T-helper 2 cell treated with Interferon-gamma antibody and Interleukin-4, amounts not matched to agents 5 μg/mL and 100 μg/mL, for 36 hours (primary cell): ENCODE data around the gene ZBP1.

Experiments used
- DNase-seq: peaks from one replicate; pipeline ENCODE4 v3.0.0; 2021; ENCODE audit warnings: low spot score
- H3K27ac Mint-ChIP-seq: one replicate; pipeline ENCODE4 v1.8.0; 2021; ENCODE audit warnings: mild to moderate bottlenecking, mixed read lengths
- H3K27me3 Mint-ChIP-seq: one replicate; pipeline ENCODE4 v1.8.0; 2021; ENCODE audit warnings: low read depth, mixed read lengths
- H3K36me3 Mint-ChIP-seq: one replicate; pipeline ENCODE4 v1.8.0; 2021; ENCODE audit warnings: low read depth, mixed read lengths
- H3K4me1 Mint-ChIP-seq: one replicate; pipeline ENCODE4 v1.8.0; 2021; ENCODE audit warnings: low read depth, mixed read lengths
- H3K4me3 Mint-ChIP-seq: one replicate; pipeline ENCODE4 v1.8.0; 2022; ENCODE audit warnings: mild to moderate bottlenecking, moderate library complexity, mixed read lengths
- H3K9me3 Mint-ChIP-seq: one replicate; pipeline ENCODE4 v1.8.0; 2021; ENCODE audit warnings: mixed read lengths

Gene ZBP1

DNA sequence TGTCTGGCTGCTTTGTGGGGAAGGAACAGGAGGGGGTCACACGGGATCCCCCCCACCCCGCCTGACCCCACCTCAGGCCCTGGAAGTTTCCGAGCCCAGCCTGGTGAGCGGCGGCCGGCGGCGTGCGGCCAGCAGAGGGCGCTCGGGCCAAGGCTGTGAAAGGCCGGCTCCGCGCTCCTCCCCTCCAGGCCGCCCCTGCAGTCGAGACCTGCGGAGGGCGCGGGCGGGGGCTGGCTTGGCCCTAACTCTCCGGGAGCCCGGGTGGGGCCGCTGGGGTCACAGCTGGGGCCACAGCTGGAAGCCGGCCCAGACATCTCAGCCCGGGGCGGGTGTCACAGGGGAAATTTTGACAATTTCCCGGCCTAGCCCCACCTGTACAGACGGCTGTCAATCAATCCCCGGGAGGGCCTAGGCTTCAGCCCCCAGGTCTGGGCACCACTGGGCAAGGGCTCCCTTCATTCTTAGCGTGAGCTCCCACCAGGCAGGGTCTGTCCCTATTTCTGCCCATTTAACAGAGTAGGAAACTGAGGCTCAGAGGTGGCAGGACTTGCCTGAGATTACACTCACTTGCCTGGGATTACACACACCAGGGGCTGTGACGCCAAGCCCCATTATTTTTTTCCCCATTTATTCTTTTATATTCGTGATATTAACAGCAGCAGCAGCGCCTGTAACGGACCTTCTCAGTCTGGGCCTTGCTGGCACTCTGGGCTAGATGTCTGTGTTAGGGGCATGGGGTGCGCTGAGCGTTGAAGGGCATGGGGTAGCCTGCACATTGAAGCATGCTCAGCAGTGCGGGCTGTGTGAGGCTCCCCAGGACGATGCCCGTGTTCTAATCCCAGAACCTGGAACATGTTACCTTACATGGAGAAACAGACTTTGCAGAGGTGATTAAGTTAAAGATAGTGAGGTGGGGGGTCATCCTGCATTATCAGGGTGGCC lies 23.0 kb downstream of the ZBP1 start:
- Mint-ChIP-seq H3K9me3 (no peaks in the 10 kb centered on the region), H3K27ac (no peak overlapping the region), H3K4me1 (peaks cover 6% of the 10 kb centered on the region), H3K36me3 (no peaks in the 10 kb centered on the region), H3K4me3 (no peak overlapping the region), H3K27me3 (peaks cover 39% of the 10 kb centered on the region)
- peak; percentile 70 for DNase-seq

DNA sequence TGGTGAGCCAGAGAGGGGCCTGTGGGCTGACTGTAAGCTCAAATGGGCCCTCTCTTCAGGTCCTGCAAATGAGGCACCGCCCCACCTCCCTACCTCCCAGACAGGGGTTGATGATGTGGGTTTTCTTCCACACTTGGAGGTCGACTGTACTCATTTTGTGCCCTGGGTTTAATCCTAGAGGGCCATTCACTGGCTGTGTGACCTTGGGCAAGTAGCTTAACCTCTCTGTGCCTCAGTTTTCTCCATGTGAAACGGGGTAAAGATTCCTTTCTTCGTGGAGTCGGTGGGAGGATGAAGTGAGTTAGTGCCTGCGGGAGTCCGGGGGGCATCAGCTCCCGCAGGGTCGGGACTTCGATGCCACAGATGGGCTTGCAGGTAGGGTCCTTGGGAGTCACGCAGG lies 23.9 kb downstream of the ZBP1 start:
- Mint-ChIP-seq H3K9me3 (no peaks in the 10 kb centered on the region), H3K27ac (no peak overlapping the region), H3K36me3 (no peaks in the 10 kb centered on the region), H3K4me1 (peaks cover 6% of the 10 kb centered on the region), H3K4me3 (no peak overlapping the region), H3K27me3 (peaks cover 35% of the 10 kb centered on the region)
- DNase-seq: no peak

DNA sequence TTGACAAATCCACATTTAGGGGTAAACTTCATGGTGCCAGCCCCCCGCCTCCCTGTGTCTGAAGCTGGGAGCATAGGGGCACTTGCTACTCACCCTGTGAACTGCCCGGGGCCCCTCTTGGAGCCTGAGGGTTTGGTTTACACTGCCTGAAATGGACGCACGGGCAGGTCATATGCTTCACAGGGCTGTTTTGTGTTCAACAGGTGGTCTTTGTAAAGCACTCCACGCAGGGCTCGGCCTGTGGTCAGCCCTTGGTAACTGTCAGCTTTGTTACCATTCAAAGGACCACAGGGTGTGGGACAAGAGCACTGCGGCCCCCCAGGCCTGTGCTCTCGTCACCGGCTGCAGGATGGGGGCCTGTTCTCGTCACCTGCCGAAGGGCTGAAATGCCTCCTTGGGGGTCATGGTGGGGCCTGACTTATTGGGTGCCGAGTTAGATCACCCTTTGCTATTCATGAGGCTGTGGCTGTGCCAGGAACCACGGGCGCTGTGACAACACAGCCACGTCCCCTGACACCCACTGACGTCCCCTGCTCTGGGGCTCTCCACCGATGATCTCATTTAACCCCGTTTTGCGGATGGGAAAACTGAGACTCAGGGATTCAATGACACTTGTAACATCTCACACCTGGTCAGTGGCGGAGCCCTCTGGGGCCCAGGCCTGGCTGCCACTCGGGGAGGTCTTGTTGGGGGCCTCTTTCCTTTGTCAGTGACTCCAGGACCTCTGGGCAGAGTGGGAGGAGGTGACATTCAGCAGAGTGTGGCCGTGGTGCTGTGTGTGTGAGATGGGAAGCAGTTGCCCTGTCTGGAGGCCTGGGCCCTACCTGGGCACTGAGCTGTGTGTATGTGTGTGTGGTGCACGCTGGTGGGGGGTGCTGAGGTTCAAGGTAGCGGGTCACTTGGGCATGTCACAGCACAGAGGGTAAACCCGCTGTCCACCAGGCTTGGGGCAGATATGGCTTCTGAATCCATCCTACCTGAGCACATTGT lies 24.9 kb downstream of the ZBP1 start:
- Mint-ChIP-seq H3K4me3 (no peak overlapping the region), H3K27ac (no peak overlapping the region), H3K4me1 (peaks cover 2% of the 10 kb centered on the region), H3K9me3 (no peaks in the 10 kb centered on the region), H3K27me3 (peaks cover 27% of the 10 kb centered on the region), H3K36me3 (no peaks in the 10 kb centered on the region)
- DNase-seq: no peak

DNA sequence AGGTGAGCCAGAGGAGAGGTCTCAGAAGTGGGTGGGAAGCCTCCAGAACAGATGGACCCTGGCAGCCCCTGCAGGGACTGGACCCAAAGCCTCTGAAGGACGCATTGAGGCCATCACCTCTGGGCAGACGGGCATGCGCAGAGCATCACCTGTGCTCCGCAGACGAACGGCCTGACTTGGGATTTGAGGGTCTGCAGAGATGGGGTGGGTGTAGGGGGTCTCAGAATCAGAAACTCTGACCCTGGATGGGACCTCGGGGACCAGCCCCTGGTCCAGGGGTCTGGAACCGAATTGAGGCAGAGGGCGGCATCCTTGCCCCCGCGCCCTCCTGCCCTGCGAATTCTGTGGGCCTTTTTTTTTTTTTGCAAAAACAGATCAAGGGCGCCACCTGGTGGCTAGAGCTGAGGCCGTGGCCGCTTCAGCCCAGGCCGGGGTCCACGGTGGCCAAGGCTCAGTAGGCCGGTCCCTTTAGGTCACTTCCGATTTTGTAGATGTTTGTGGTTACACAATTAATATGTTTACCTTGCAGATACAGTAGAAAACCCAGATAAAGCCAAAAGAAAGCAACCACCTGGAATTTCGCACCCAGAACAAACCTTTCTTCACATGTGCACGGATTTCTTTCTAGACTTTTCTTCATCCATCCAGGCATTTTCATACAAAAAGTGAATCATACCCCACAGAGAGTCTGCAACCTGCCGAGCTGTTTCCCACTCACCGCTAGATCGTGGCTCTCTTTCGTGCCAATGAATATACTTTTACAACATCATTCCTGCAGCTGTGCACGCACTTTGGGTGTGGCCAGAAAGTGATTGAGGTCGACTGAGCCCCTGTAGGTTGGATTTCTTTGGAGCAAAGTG lies 25.9 kb downstream of the ZBP1 start:
- no peak for DNase-seq
- Mint-ChIP-seq H3K4me3 (no peak overlapping the region), H3K36me3 (no peaks in the 10 kb centered on the region), H3K27ac (no peak overlapping the region), H3K27me3 (peaks cover 18% of the 10 kb centered on the region), H3K9me3 (no peaks in the 10 kb centered on the region), H3K4me1 (peaks cover 2% of the 10 kb centered on the region)

DNA sequence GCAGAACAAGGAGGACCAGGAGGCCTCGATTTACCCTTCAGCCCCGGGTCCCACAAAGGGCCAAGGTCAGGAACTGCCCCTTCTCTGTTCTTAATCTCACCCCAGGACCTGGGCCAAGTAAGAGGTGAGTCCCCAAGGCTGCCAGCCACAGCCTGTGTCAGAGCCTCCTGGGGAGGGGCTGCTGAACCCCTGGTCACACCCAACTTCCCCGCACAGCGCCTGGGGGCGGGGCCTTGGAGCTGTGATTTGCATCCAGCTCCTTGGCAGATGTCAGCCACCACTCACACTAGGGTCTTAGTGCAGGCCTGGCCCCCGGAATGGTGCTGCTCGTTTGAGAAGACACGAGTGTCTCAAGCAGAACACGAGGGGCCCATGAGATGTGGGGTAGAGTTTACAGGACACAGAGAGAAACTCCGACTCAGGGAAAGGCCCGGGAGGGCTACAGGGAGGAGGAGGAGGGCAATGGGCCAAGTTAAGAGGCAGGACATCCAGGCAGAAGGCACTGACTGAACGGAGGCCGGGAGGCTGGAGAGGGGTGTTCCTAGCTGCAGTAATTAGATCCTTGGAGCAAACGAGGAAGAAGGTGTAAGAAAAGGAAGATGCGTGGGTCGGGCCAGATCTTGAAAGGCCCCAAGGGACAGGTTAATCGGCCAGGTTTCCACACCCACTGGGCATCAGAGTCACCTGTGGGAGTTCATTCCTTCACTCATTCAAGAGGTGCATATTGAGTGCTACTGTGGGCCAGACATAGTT lies 26.9 kb downstream of the ZBP1 start:
- no peaks in the 10 kb centered on the region for H3K9me3 Mint-ChIP-seq
- peaks cover 11% of the 10 kb centered on the region for H3K27me3 Mint-ChIP-seq
- no peak overlapping the region for H3K27ac Mint-ChIP-seq
- no peaks in the 10 kb centered on the region for H3K36me3 Mint-ChIP-seq
- H3K4me1 Mint-ChIP-seq: peaks cover 2% of the 10 kb centered on the region
- no peak overlapping the region for H3K4me3 Mint-ChIP-seq
- DNase-seq: no peak

DNA sequence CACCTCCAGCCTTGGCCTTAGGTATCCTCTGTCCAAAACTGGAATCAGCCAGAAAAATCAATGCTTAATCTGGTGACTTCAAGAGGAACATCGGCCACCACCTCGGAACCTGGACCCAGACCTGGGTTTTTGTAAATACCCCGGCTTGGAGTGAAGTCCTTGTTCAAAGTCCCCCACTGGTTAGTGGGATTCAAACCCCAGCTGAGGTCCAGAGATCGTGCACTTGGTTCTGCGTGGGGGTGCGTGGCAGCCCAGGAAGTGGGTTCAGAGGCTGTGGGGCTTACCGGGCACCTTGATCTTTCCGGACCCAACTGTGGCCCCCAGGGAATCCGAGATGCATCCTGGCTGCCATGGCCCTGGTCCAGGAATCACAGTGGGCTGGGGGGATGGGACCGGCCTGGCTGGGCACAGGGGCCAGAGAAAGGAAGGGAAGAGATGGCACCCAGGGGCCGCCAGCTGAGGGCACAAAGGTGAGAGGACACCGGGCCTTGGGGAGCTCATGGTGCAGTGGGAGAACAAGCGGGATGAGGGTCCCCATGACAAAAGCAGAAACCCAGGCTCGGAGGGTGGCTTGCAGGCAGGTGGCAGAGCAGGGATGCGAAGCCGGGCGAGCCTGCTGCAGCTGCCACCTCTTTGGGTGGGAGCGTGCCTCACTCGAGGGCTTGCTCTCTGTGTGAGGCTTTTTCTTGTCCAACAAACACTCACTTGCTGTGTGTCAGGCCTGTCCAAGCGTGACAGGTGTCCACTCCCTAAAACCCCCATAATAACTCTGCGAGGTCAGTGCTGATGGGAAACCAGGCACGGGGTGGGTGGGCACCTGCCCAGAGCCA lies 27.7 kb downstream of the ZBP1 start:
- no peaks in the 10 kb centered on the region for H3K9me3 Mint-ChIP-seq
- DNase-seq: no peak
- H3K4me1 Mint-ChIP-seq: peaks cover 2% of the 10 kb centered on the region
- H3K4me3 Mint-ChIP-seq: no peak overlapping the region
- H3K36me3 Mint-ChIP-seq: no peaks in the 10 kb centered on the region
- peaks cover 10% of the 10 kb centered on the region for H3K27me3 Mint-ChIP-seq
- no peak overlapping the region for H3K27ac Mint-ChIP-seq

DNA sequence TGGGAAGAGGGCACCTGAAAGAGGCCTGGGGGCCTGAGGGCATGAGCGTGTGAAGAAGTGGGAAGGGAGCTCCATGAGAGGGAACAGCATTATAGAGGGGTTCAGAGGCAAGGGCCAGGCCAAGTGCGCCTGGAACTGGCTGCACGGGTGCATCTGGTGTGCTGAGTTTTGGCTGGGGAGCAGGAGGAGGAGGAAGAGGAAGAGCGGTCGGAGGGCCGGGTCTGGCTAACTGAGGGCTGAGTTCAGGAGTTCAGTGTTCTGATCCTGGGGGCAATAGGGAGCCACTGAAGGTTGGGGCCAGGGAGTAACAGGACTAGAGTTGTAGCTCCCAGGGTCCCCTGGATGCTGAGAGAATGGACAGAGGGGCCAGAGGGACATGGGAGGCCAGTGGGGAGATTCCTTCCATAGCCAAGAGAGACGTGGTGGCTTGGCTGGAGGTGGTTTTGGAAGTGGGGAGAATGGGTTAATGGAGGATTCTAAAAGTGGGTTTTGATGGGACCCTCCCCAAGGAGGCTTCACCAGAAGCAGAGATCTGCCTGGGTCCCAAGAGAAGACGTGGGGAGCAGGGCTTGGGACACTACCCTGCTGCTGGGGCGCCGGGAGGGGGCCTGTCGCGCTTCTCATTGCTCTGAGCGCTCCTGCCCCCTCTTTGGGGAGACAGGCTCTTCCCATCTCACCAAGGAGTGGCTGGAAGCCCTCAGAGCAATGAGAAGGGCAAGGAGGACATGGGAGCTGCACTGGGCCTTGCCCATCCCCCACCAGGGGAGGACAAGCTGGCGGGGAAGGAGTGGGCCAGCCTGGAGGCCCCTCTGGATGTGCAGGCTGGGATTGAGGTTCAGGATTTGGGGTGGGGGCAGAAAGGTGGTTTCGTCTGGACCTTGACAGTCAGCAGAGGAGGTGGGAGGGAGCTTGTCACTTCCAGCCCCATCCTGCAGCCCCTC lies 28.7 kb downstream of the ZBP1 start:
- H3K9me3 Mint-ChIP-seq: no peaks in the 10 kb centered on the region
- peaks cover 10% of the 10 kb centered on the region for H3K27me3 Mint-ChIP-seq
- no peak overlapping the region for H3K27ac Mint-ChIP-seq
- peaks cover 2% of the 10 kb centered on the region for H3K4me1 Mint-ChIP-seq
- H3K4me3 Mint-ChIP-seq: no peak overlapping the region
- H3K36me3 Mint-ChIP-seq: no peaks in the 10 kb centered on the region
- no peak for DNase-seq

DNA sequence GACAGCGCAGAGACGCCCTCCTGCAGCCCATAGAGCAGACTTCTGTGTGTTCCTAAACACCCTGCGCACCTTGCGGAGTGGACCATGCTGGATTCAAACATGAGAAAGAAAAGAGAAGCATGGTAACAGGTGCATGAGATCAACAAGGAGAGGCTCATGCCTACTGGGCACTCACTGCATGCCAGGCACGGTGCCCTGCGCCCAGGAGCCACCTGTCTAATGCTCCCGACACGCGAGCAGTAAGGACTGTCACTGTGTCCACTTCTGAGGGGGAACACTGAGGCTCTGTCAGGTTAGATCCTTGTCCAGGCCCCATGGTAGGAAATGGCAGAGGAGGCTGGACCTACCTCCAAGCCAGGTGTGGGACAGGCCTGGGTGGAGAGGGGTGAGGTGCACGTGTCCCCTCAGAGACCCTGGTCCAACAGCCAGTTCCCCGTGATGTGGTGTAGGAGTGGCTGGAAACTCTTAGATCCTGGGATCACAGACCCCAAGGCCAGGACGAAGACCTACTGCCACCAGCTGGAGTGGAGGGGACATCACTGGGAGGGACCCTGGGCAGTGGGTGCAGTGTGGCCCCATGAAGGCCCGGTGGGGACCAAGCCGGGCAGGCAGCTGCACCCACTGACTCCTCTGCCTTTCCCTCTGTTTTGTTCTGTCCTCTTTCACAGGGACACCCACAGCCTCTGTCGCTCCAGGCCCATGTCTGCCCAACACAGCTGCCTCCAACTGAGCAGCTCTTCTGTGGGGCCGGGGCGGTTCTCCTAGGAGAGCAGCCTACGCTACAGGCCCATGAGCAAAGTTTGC lies 29.5 kb downstream of the ZBP1 start:
- peaks cover under 1% of the 10 kb centered on the region for H3K4me1 Mint-ChIP-seq
- H3K27ac Mint-ChIP-seq: no peak overlapping the region
- peaks cover 7% of the 10 kb centered on the region for H3K27me3 Mint-ChIP-seq
- H3K4me3 Mint-ChIP-seq: no peak overlapping the region
- no peaks in the 10 kb centered on the region for H3K9me3 Mint-ChIP-seq
- H3K36me3 Mint-ChIP-seq: no peaks in the 10 kb centered on the region
- DNase-seq: no peak

DNA sequence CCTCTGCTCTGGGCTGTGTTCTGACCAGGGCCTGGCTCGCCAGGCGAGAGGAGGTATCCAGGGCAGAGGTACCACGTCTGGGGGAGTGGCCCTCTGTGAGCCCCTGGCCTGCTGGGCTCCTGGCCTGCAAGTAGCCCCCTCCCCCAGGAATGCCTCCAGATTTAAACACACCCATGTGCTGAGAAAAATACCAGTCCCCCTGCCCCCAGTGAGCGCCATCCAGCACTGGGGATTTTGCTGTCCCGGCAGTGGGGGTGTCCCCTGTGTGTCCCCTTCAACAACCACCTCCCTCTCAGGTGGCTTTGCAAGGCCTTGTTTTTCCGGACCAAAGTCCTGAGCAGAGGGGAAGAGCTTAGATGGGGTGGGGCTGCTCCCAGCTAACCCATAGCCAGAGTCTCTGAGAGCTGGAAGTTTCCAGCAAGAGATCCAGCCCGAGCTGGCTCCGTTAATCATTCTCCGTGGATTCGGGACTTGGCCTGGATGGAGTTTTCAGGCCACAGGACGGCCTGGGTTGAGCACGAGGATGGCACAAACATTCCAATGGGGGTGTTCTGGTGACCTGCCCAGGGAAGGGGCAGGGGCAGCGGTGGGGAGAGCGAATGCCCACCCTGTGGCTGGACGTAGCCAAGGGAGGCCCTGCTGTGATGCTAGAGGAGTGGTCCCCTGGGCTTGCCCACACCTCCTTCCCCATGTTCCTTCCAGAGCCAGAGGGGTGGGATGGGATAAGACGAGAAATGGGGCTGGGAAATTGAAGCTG lies 30.3 kb downstream of the ZBP1 start:
- no peak for DNase-seq
- no peaks in the 10 kb centered on the region for H3K9me3 Mint-ChIP-seq
- no peaks in the 10 kb centered on the region for H3K36me3 Mint-ChIP-seq
- H3K4me1 Mint-ChIP-seq: no peaks in the 10 kb centered on the region
- peaks cover 7% of the 10 kb centered on the region for H3K27me3 Mint-ChIP-seq
- H3K27ac Mint-ChIP-seq: no peak overlapping the region
- no peak overlapping the region for H3K4me3 Mint-ChIP-seq

DNA sequence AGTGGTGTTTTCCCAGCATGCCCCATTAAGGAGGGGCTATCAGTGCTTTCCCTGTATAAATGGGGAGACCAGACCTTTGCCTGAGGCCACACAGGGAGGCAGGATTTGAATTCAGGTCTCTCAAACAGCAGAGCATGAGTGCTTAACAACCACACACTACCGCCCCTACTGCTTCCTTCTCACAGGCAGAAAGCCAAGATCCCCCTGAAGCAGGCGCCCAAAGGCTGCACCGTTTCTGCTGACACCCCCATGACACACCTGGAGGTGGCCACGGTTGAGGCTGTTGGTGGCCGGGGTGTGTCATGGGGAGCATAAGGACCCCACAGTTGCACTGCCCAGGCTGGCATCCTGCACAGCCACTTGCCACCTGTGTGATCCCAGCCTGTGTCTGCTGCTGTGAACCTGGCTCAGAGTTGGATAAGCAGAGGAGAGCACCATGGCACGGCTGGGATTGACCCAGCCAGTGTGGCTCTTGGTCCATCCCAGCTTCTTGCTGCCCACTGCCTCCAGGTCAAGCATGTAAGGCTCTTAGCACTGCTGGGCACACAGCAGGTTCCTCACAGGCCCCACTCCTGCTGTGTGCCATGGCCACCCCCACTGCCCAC lies 31.0 kb downstream of the ZBP1 start:
- no peak overlapping the region for H3K27ac Mint-ChIP-seq
- H3K4me3 Mint-ChIP-seq: no peak overlapping the region
- no peaks in the 10 kb centered on the region for H3K36me3 Mint-ChIP-seq
- peaks cover 9% of the 10 kb centered on the region for H3K27me3 Mint-ChIP-seq
- H3K4me1 Mint-ChIP-seq: no peaks in the 10 kb centered on the region
- DNase-seq: no peak
- H3K9me3 Mint-ChIP-seq: no peaks in the 10 kb centered on the region
